HG03457 (cell line): Measurements from ENCODE around the gene STIL.
"Not testable (repeated sequence)": the region's sequence is repeated elsewhere in the genome, so short reads cannot be mapped to it uniquely, and the experiment has no call there.

Source experiments
- ATAC-seq: cut with Tn5 transposase; IDR thresholded peaks from one replicate; pipeline ENCODE4 v1.9.1; 2021; ENCODE audit warnings: moderate number of reproducible peaks; ENCODE audit not compliant: unreplicated experiment

STIL gene

DNA sequence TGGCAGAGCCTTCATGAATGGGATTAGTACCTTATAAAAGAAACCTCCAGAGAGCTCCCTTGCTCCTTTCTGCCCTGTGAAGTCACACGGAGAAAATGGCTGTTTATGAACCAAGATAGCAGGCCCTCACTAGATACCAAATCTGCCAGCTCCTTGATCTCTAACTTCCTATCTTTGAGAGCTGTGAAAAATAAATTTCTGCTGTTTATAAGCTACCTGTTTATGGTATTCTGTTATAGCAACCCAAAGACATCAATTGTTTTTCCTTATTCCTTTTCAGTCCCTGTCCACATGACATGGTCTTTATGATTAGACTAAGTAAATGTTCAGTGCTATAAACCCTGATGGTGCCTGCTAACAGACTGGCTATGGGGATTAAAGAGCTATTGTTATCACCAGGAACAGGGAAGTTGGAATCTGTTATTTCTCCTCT is 9.7 kb upstream of the STIL start:
- ATAC-seq, result no peak

DNA sequence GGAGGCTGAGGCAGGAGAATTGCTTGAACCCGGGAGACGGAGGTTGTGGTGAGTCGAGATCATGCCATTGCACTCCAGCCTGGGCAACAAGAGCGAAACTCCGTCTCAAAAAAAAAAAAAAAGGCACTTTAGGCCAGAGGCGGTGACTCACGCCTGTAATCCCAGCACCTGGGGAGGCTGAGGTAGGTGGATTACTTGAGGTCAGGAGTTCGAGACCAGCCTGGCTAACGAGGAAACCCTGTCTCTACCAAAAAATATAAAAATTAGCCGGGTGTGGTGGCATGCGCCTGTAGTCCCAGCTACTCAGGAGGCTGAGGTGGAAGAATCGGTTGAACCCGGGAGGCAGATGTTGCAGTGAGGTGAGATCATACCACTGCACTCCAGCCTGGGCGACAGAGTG is 6.0 kb upstream of the STIL start:
- not testable (repeated sequence) for ATAC-seq

DNA sequence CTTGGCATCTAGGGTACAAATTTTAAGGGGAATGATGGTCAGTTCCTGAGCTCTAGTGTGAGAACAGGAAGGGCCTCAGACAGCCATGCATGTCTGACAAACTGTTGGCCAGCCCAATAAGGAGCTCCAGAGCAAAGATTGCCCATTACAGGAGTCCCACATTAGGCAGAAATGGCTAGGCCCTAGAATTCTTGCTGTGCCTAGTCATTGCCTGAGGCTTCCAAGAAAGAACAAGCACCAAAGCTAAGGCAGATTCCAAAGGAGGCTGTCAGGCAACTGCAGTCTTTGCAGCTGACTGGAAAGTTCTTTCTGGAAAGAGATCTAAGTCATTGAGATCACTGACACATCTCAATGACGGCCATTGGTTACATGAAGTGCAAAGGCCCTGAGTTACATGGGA is 3.9 kb upstream of the STIL start:
- ATAC-seq, result no peak

DNA sequence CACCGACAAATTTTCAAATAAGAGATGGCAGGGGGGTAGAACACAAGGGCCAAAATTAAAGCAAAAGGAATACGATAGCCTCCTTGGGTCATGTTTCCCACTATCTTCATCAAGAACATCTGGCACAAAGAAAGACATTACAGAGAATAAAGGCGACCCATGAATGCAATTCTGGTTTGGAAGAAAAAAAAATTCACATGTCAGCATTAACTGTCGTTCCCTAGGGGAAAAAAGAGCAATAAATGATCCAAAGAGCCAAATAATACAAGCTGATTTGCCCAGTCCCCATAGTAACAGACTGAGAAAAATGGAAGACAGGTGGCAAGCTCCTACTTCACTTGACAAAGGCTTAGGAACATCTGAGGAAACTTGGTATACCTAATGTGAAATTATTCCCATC is 4.5 kb downstream of the STIL start:
- ATAC-seq, result no peak

DNA sequence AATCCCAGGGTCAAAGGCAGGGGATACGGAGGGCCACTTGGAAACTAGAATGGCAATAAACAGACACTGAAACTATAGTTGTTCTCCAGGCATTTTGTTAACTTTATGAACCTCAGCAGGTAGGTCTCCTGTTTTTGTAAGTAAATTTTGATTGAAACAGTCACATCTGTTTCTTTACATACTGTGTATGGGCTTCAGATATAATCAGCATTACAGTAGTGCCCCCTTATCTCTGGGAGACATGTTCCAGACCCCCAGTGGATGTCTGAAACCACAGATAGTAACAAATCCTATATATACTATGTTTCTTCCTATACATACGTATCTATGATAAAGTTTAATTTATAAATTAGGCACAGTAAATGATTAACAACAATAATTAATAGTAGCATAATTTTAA is 11.5 kb downstream of the STIL start:
- ATAC-seq, result no peak

DNA sequence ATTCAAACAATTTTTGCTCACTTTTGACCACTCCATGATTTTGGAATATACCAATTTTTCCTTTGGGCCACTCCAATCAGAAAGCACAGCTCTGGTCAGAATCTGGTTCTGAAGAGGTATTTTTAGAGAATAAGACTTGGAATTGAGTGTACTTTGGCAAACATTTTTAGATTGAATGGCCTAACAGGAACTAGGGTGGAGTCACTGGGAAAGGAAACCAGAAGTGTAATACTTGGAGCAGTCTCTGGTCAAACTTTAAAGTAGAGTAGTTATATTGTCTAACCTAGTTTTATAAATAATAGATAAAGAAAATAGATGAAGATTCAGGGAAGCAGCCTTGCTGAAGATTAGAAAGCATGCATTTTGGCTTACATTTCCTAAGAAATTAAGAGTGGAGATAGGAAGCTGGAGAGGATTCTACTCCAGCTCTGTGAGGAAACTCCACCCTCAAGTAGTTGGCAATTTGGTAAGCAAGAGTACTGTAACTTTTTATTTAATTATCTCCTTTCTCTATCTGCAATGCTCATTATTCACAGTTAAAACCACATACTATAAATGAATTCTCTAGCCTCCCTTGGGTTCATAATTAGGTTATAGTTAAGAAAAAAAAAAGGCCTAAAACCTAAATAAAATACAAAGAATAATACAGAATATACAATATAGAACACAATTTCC is 15.8 kb downstream of the STIL start:
- no peak for ATAC-seq

DNA sequence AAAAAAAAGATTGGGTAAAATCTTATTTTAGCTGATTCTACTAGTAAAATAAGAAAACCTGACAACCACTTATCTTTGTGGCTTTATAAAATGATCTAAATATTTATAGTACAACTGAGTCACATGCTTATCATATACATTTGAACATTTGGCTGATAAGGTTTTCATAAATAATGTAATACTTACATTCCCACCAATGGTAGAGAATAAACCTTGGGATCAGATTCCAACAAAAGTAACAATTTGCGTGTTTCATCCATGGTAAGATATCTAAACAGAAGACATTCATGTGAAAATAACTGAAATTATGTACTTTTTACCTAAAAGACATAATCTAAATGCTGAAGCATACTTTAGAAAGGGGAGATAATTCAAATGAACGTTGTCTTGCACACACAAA is 18.4 kb downstream of the STIL start:
- no peak for ATAC-seq

DNA sequence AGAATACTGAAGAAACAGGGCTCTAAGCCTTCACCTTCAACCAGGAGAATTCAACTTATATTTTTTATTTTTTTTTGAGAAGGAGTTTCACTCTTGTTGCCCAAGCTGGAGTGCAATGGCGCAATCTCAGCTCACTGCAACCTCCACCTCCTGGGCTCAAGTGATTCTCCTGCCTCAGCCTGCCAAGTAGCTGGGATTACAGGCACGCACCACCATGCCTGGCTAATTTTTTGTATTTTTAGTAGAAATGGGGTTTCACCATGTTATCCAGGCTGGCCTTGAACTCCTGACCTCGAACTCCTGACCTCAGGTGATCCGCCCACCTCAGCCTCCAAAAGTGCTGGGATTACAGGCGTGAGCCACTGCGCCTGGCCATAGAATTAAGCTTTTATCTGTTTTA is 19.1 kb downstream of the STIL start:
- not testable (repeated sequence) for ATAC-seq

DNA sequence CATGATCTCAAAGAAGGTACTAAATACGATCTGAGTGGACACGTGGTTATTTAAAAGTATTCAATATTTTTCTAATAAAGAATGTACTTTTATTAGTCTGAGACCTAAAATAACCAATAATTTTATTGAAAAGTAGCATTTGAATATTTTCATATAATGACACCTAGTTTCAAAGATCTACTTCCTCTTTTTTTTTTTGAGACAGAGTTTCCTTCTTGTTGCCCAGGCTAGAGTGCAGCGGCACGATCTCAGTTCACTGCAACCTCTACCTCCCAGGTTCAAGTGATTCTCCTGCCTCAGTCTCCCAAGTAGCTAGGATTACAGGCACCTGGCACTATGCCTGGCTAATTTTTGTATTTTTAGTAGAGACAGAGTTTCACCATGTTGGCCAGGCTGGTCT is 25.8 kb downstream of the STIL start:
- not testable (repeated sequence) for ATAC-seq

DNA sequence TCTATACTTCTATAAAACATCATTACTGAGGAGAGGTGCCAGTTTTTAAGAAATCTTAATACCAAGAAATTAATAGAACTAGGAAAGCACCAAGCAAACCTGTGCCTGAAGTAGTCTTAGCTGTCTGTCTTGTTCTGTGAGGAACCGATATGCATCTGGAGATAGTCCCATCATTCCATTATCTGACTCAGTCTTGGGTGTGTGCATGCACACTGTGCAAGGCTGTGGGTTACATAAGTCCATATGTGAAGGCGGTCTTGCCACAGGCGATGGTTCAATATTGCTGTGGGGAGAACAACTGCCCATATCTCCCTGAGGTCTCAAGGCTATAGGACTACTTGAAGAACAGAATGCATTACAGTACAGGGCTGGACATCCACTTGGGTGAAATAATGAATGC is 33.8 kb downstream of the STIL start:
- no peak for ATAC-seq

DNA sequence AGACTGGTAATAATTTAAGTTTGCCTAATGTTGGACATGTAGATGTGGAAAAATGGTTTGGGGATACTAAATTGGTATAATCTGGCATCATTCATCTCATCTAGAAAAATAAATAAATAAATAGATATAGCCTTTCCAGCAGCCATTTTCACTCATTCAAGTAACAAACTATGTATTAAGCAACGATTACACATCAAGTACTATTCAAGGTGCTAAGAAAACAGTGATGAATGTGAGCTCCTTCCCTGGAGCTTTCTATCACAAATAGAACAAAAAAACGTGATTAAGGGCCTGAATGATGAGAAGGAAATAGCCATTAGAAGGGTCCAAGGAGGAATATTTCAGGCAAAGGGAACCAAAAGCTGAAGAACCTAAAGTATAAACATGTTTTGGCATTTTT is 37.1 kb downstream of the STIL start:
- no peak for ATAC-seq

DNA sequence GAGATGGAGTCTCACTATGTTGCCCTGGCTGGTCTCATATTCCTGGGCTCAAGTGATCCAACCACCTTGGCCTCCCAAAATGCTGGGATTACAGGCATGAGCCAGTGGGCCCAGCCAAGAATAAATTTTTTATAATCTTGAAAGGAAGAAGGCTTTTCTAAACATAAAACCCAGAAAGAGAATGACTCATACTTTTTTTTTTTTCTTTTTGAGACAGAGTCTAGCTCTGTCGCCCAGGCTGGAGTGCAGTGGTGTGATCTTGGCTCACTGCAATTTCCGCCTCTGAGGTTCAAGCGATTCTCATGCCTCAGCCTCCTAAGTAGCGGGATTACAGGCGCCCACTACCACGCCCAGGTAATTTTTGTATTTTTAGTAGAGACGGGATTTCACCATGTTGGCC is 38.1 kb downstream of the STIL start:
- not testable (repeated sequence) for ATAC-seq

DNA sequence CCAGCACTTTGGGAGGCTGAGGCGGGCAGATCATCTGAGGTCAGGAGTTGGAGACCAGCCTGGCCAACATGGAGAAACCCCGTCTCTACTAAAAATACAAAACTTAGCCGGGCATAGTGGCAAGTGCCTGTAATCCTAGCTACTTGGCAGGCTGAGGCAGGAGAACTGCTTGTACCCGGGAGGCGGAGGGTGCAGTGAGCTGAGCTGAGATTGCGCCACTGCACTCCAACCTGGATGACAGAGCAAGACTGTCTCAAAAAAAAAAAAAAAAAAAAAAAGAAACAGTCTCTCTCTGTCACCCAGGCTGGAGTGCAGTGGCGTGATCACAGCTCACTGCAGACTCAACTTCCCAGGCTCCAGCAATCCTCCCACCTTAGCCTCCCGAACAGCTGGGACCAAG is 48.4 kb downstream of the STIL start:
- not testable (repeated sequence) for ATAC-seq

DNA sequence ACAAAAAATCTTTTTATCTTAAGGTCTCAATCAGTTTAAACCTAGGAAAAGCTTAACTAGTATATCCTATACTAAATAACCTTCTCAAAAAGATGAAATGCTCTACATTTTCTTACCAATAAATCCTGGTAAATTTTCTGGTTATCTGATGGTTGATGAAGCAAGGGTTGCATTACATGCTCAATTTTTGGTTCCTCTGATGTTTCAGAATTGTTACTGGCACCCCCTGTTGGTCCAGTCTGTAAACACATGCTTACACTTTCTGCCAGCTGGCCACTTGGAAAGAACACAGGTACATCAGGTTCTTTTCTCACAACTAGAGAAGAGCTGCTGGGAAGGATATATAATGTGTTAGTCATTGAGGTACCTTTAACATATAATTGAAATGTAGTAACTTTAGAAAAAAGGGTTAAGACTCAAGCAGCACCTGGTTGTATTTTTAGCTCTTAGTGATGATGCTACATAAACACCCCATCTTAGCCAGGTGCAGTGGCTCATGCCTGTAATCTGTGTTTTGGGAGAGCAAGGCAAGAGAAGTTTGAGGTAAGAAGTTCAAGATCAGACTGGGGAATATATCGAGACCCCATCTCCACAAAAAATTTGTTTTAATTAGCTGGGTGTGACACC is 51.0 kb downstream of the STIL start:
- no peak for ATAC-seq

DNA sequence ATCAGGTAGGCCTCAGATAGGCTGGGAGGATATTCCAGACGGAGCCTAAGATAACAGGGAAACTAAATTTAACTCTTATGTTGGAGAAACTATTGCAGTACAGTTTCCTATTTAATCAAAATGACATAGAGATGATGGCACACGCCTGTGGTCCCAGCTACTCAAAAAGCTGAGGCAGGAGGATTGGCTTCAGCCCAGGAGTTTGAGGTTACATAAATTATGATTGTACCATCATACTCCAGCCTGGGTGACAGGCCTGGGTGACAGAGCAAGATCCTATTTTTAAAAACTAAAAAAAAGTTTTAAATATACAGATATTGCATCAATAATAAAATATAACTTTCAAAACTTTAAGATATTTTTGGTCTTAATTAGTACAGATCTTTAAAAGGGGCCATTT is 56.7 kb downstream of the STIL start:
- ATAC-seq, result no peak

DNA sequence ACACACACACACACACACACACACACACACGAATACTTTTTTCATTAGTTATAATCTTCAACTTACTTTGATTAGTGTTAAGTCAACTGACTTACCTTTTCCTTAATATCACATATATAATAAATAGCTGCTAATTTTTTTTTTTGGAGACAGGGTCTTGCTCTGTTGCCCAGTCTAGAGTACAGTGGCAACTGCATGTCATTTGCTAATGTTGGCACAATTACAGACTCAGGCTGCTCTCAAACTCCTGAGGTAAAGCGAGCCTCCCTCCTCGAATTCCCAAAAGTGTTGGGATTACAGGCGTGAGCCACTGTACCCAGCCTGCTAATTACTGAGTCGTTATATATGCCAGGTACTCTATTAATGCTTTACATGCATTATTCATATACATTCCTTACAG is 61.2 kb downstream of the STIL start:
- no peak for ATAC-seq

DNA sequence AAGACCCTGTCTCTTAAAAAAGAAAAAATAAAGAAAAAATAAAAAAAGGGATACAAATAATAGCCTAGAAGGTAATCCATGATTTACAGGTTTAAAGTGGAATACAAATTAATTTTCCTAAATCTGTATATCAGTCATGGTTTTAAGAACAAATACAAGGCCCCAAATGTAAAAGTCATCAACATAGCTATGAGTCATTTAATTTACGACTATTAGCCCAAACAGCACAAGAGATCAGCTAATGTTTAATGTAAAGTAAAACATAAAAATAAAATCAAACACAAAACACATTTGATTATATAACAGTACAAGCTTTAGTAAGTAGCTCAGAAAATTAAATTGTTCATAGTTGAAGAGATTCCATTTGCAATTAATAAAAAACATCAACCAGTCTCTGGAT is 61.6 kb downstream of the STIL start:
- no peak for ATAC-seq

DNA sequence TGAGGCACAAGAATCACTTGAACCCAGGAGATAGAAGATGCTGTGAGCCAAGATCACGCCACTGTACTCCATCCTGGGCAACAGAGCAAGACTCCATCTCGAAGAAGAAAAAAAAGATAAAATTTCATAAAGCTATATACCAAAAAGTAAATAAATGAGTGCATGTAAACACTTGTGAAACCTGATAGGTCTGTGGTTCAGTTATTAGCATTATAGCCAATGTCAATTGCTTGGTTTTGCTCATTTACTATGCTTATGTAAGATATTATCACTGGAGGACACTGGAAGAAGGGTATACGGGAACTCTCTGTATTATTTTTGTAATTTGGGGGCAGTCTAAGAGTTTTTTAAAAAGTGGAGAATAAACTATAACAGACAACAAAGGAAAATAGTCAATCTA is 64.2 kb downstream of the STIL start:
- ATAC-seq, result no peak

DNA sequence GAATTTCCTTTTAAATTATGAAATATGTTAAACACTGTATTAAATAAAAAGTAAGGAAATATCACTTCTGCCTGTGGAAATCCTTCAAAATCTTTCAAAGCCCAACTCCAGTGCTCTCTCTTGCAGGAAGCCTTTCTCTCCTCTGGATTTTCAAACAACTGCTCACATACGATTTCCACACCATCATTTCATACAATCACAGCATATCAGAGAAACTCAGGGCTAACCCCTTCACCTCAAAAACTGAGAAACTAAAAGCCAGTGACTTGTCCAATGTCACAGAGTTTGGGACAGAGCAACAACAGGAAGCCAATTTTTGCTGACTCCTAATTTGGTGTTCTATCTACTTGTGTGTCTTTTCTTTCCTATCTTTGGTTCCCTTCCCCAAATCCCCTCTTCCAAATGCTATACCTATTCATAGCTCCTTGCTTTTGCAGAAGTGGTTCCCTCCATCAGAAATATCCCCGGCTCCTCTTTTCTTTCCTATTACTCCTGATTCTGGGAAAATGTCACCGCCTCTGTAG is 69.5 kb downstream of the STIL start:
- no peak for ATAC-seq

DNA sequence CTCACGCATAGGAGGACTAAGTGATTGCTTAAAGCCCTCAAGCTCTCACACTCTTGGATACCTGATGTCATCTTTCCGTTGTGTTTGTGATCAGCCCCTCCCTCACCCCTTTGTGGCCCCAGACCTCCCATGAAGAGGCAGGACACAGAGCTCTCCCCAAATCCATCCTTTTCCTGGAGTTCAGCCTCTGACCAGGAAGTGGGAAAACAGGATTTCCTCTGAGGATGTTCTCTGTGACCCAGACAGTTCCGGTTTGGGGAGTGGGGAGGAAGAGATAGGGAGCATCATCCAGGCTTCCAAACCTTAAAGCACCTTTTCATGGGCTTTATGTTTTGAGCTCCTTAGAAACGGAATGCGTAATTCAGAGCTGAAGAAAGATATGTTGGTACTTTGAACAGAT is 70.0 kb downstream of the STIL start:
- ATAC-seq, result no peak

DNA sequence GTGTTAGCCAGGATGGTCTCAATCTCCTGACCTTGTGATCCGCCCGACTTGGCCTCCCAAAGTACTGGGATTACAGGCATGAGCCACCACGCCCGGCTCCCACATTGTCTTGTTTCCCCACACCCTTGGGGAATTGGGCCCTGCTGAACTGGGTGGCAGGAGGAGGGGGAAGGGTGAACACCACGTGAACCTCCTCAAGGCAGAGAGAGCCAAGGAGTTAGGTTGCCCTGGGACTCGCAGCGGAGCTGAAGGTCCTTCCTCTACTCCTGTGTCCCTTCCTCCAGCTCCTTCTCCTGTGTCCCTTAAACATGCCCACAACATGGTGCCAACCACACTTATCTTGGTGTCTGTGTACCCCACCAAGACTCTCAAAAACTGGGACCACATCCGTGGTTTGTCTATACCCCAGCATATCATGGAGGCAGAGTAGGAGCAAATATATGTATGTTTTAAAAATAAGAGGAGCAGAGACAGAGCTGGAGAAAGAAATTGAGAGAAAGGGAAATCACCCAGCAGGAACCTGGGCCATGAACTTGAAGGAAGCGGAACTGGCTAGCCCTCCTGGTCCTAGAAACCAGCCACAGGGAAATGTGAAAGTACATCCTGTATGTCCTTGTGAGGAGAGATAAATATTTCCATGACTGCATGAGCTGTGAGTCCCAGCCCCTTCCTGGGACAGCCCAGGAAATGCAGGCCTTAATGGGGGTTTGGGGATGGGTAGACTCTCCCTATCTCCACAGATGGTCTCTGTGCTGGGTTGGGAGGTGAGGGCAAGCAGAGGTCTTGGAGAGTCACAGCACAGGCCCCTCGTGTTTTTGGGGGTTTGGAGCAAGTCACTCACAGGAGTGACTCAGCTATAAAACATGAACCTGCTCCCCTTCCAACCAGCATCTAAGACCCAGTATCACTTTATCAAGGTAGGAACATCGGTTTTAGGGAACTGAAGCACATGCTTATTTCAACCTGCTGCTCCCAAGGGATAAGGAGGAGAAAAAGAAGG is 72.5 kb downstream of the STIL start:
- no peak for ATAC-seq
